Right ventricle myocardium superior (tissue), 1 donor: ENCODE measurements around the gene SORD. TPM values are rescaled to one million over a fixed set of nuclear protein-coding genes. Genes with fewer than 3 reads are reported as not detected.
"Not testable (repeated sequence)": the region's sequence is repeated elsewhere in the genome, so short reads cannot be mapped to it uniquely, and the experiment has no call there.

Source experiments
- ATAC-seq: fragments of 200-7000 bp; cut with Tn5 transposase; one replicate; pipeline ENCODE4 v1.9.1; 2020; ENCODE audit warnings: mild to moderate bottlenecking; ENCODE audit not compliant: poor library complexity
- DNase-seq: peaks from one replicate; pipeline ENCODE4 v3.0.0-alpha.2; 2020
- intact Hi-C: fragments of 100-400 bp; cut with DNase I; formaldehyde crosslinking; loops from one replicate; pipeline ENCODE4 v1.11.2; 2022
- total RNA-seq: library from RNA; stranded (reverse); fragmentation: NEBNext Ultra II Directional; extraction: Animal tissue kit (Norgen Biotek cat#: 25700); gene quantifications from one replicate; pipeline ENCODE4 v1.2.1, GENCODE V29; 2021
- donor health status: DM: no; HTN: yes; CAD: no; lungs with severe emphysema.

SORD gene
- total RNA-seq, 1 donor from 2014 or later = 12.1 TPM

GRCh38 chr15:45088801-45089711, 66.1 kb downstream of the SORD start:
- ATAC-seq (no peak), DNase-seq (no peak)
- intact Hi-C loops = no loop called here

GRCh38 chr15:45089712-45090373, 66.8 kb downstream of the SORD start:
- DNase-seq (no peak), ATAC-seq (no peak)
- intact Hi-C loops = no loop called here

- intact Hi-C loops = no loop called here
- ATAC-seq (no peak), DNase-seq (no peak)
These were observed 68.2 kb downstream of the SORD start for GRCh38 chr15:45091161-45091560.

- ATAC-seq (peak; percentile 93), DNase-seq (peak; percentile 68)
- intact Hi-C loops = no loop called here
These were observed 68.6 kb downstream of the SORD start for GRCh38 chr15:45091576-45091975.

- ATAC-seq (no peak), DNase-seq (no peak)
- intact Hi-C loops = no loop called here
These were observed 70.0 kb downstream of the SORD start for GRCh38 chr15:45093013-45093412.

GRCh38 chr15:45093622-45094357, 70.8 kb downstream of the SORD start:
- no peak for DNase-seq
- ATAC-seq = no peak
- intact Hi-C loops = no loop called here

- DNase-seq (no peak), ATAC-seq (no peak)
- intact Hi-C loops = no loop called here
These were observed 71.3 kb downstream of the SORD start for GRCh38 chr15:45094358-45094730.

GRCh38 chr15:45095661-45096060, 72.7 kb downstream of the SORD start:
- ATAC-seq (no peak), DNase-seq (no peak)
- intact Hi-C loops = no loop called here

GRCh38 chr15:45097466-45097865, 74.5 kb downstream of the SORD start:
- no peak for DNase-seq
- intact Hi-C loops = no loop called here
- no peak for ATAC-seq

- ATAC-seq (no peak), DNase-seq (no peak)
- intact Hi-C loops = no loop called here
These were observed 76.7 kb downstream of the SORD start for GRCh38 chr15:45099549-45100165.

- DNase-seq (no peak), ATAC-seq (no peak)
- intact Hi-C loops = no loop called here
These were observed 78.1 kb downstream of the SORD start for GRCh38 chr15:45100884-45101625.

- intact Hi-C loops = no loop called here
- no peak for DNase-seq
- ATAC-seq = no peak
These were observed 78.8 kb downstream of the SORD start for GRCh38 chr15:45101749-45102148.

GRCh38 chr15:45102226-45102625, 79.2 kb downstream of the SORD start:
- intact Hi-C loops = no loop called here
- ATAC-seq = no peak
- no peak for DNase-seq

GRCh38 chr15:45104170-45104569, 81.2 kb downstream of the SORD start:
- ATAC-seq, intact Hi-C loops, DNase-seq: not testable (repeated sequence)

GRCh38 chr15:45105586-45105985, 82.6 kb downstream of the SORD start:
- intact Hi-C loops = no loop called here
- ATAC-seq (no peak), DNase-seq (no peak)

GRCh38 chr15:45106002-45106790, 83.2 kb downstream of the SORD start:
- intact Hi-C loops = no loop called here
- DNase-seq (no peak), ATAC-seq (no peak)

GRCh38 chr15:45107941-45108630, 85.1 kb downstream of the SORD start:
- intact Hi-C loops = no loop called here
- DNase-seq (no peak), ATAC-seq (no peak)
